ENCODE data around the gene PTPRN2.

GRCh38 chr7:158563911-158564662 lies 23.5 kb downstream of the PTPRN2 start:
- TF ChIP-seq CTCF (IDR thresholded peaks at IDR 0.05) (no peak), POLR2A (IDR thresholded peaks at IDR 0.05) (no peak)
